MM.1S (cell line): ENCODE data around the gene SIL1.

ENCODE experiments used
- DNase-seq: peaks from one replicate; pipeline ENCODE4 v3.0.0-alpha.2; 2015
- H2AFZ ChIP-seq: fragments of 300-600 bp; sonication (generic); 2 replicates; pipeline ENCODE4 v1.6.0; 2016; ENCODE audit warnings: antibody characterized with exemption, low read length
- H3F3A ChIP-seq: fragments of 300-600 bp; sonication (generic); 2 replicates; pipeline ENCODE4 v1.6.1; 2016; ENCODE audit warnings: mild to moderate bottlenecking, antibody characterized with exemption, low read length, moderate library complexity, mixed read lengths; ENCODE audit not compliant: insufficient read depth
- H3K27ac ChIP-seq: fragments of 300-600 bp; sonication (generic); 2 replicates; pipeline ENCODE4 v1.5.1; 2016; ENCODE audit warnings: mild to moderate bottlenecking, low read length
- H3K27me3 ChIP-seq: fragments of 300-600 bp; sonication (generic); replicated peaks from 2 replicates; pipeline ENCODE4 v1.6.0; 2016; ENCODE audit warnings: low read length; ENCODE audit not compliant: insufficient read depth
- H3K36me3 ChIP-seq: fragments of 300-600 bp; sonication (generic); replicated peaks from 2 replicates; pipeline ENCODE4 v1.6.1; 2016; ENCODE audit warnings: mild to moderate bottlenecking, low read length, mixed read lengths; ENCODE audit not compliant: insufficient read depth
- H3K4me1 ChIP-seq: fragments of 300-600 bp; sonication (generic); 2 replicates; pipeline ENCODE4 v1.6.1; 2016; ENCODE audit warnings: low read length, mixed read lengths
- H3K4me2 ChIP-seq: fragments of 300-600 bp; sonication (generic); 2 replicates; pipeline ENCODE4 v1.6.0; 2016; ENCODE audit warnings: low read depth, low read length
- H3K4me3 ChIP-seq: fragments of 300-600 bp; sonication (generic); 2 replicates; pipeline ENCODE4 v1.5.1; 2016; ENCODE audit warnings: low read length, mixed read lengths
- H3K79me2 ChIP-seq: fragments of 300-600 bp; sonication (generic); 2 replicates; pipeline ENCODE4 v1.6.1; 2016; ENCODE audit warnings: mixed run types, low read length, mixed read lengths
- H3K9ac ChIP-seq: fragments of 300-600 bp; sonication (generic); 2 replicates; pipeline ENCODE4 v1.6.1; 2016; ENCODE audit warnings: low read length, mixed read lengths
- H3K9me2 ChIP-seq: fragments of 300-600 bp; sonication (generic); replicated peaks from 2 replicates; pipeline ENCODE4 v1.6.1; 2016; ENCODE audit warnings: mild to moderate bottlenecking, low read length, mixed read lengths; ENCODE audit not compliant: insufficient read depth
- H3K9me3 ChIP-seq: fragments of 300-600 bp; sonication (generic); replicated peaks from 2 replicates; pipeline ENCODE4 v1.6.1; 2016; ENCODE audit warnings: mild to moderate bottlenecking, low read length, mixed read lengths; ENCODE audit not compliant: insufficient read depth
- H4K20me1 ChIP-seq: fragments of 300-600 bp; sonication (generic); 2 replicates; pipeline ENCODE4 v1.6.1; 2016; ENCODE audit warnings: mild to moderate bottlenecking, low read length, moderate library complexity, mixed read lengths; ENCODE audit not compliant: insufficient read depth
- CTCF ChIP-seq: fragments of 300-600 bp; sonication (generic); IDR thresholded peaks from 2 replicates; pipeline ENCODE4 v1.5.1; 2016; ENCODE audit warnings: antibody characterized with exemption, low read length, mixed read lengths
- EZH2 ChIP-seq: fragments of 300-600 bp; sonication (generic); optimal IDR thresholded peaks from 2 replicates; pipeline ENCODE3; 2017; ENCODE audit warnings: low read depth, mild to moderate bottlenecking, antibody characterized with exemption, low read length, mixed read lengths
- EZH2phosphoT487 ChIP-seq: fragments of 300-600 bp; sonication (generic); IDR thresholded peaks from 2 replicates; pipeline ENCODE4 v1.6.1; 2018; ENCODE audit warnings: antibody characterized with exemption, low read length

Gene SIL1

GRCh38 chr5:139186261-139186660 lies 11.9 kb downstream of the SIL1 start:
- Histone ChIP-seq H3K9me3 (no peaks in the 10 kb centered on the region), H3K4me2 (peak overlapping the region; percentile 79), H3K4me3 (no peak overlapping the region), H3K36me3 (no peaks in the 10 kb centered on the region), H2AFZ (no peak overlapping the region), H3K79me2 (peaks cover 11% of the 10 kb centered on the region; the same call in 1 of the 2 replicates), H3K9me2 (no peaks in the 10 kb centered on the region), H3K9ac (no peak overlapping the region), H3K27ac (no peak overlapping the region; the same call in 1 of the 2 replicates), H3K4me1 (peaks cover 19% of the 10 kb centered on the region), H3K27me3 (no peaks in the 10 kb centered on the region), H3F3A (peaks cover 10% of the 10 kb centered on the region), H4K20me1 (no peaks in the 10 kb centered on the region)
- TF ChIP-seq EZH2phosphoT487, result no peak
- no peak for TF ChIP-seq EZH2
- TF ChIP-seq CTCF, result no peak
- DNase-seq, result no peak

- H3K9me2 ChIP-seq, result no peaks in the 10 kb centered on the region
- peak overlapping the region; percentile 1; the same call in 1 of the 2 replicates for H3K9ac ChIP-seq
- H3K79me2 ChIP-seq, result peaks cover 11% of the 10 kb centered on the region; the same call in 1 of the 2 replicates
- H3K4me1 ChIP-seq, result peaks cover 19% of the 10 kb centered on the region
- peak overlapping the region; percentile 79 for H3K4me2 ChIP-seq
- no peaks in the 10 kb centered on the region for H3K27me3 ChIP-seq
- peak; percentile 36 for DNase-seq
- no peaks in the 10 kb centered on the region for H4K20me1 ChIP-seq
- H2AFZ ChIP-seq, result no peak overlapping the region; the same call in 1 of the 2 replicates
- 0 out of 2 replicates have a peak overlapping the region, but pooled peaks have one; percentile 14 for H3K4me3 ChIP-seq
- peak overlapping the region; percentile 7; the same call in 1 of the 2 replicates for H3K27ac ChIP-seq
- peaks cover 10% of the 10 kb centered on the region for H3F3A ChIP-seq
- H3K36me3 ChIP-seq, result no peaks in the 10 kb centered on the region
- H3K9me3 ChIP-seq, result no peaks in the 10 kb centered on the region
- TF ChIP-seq EZH2phosphoT487 (no peak), CTCF (no peak), EZH2 (no peak)
Measured at GRCh38 chr5:139185589-139185988, 12.6 kb downstream of the SIL1 start.

DNA sequence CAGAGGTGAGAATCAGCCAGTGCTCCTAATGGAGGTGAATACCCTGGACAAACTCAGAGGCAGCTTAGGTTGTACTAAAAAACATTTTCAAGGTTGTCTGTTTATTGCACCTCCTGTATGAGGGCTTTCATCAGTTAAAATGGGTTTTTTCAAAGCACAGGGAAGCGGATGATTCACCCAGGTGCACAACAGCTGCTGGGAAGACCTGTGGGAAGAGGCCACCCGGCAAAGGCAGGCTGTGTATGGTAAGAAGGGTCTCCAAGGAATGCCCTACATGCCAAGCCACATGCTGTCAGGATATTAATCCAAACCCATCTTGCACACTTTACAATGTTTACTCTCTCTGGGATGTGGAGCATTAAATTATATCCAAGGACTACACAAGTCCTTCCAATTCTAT lies 14.7 kb downstream of the SIL1 start:
- H3K27ac ChIP-seq, result no peak overlapping the region
- H4K20me1 ChIP-seq, result no peaks in the 10 kb centered on the region
- H3K79me2 ChIP-seq, result peaks cover 11% of the 10 kb centered on the region; the same call in 1 of the 2 replicates
- H3K4me2 ChIP-seq, result no peak overlapping the region
- no peak overlapping the region for H3K4me3 ChIP-seq
- no peak overlapping the region for H2AFZ ChIP-seq
- H3K36me3 ChIP-seq, result no peaks in the 10 kb centered on the region
- no peaks in the 10 kb centered on the region for H3K9me3 ChIP-seq
- TF ChIP-seq EZH2phosphoT487 (no peak), EZH2 (no peak), CTCF (no peak)
- H3K27me3 ChIP-seq, result no peaks in the 10 kb centered on the region
- H3K9me2 ChIP-seq, result no peaks in the 10 kb centered on the region
- no peak for DNase-seq
- H3K4me1 ChIP-seq, result peaks cover 26% of the 10 kb centered on the region
- H3F3A ChIP-seq, result peaks cover 15% of the 10 kb centered on the region
- H3K9ac ChIP-seq, result no peak overlapping the region
